PC-9 (cell line): Measurements from ENCODE around the gene UGT1A10.

Experiments used
- EZH2 ChIP-seq: fragments of 200-600 bp; sonication (generic); IDR thresholded peaks from 2 replicates; pipeline ENCODE4 v1.8.0; 2017; ENCODE audit warnings: antibody characterized with exemption, low read depth
- TF ChIP-seq, protein P1 (sequence below): fragments of 200-600 bp; sonication (generic); conservative IDR thresholded peaks from 2 replicates; pipeline ENCODE4 v1.6.1; 2017; ENCODE audit warnings: mixed run types, antibody characterized with exemption, mild to moderate bottlenecking, moderate library complexity

DNA sequence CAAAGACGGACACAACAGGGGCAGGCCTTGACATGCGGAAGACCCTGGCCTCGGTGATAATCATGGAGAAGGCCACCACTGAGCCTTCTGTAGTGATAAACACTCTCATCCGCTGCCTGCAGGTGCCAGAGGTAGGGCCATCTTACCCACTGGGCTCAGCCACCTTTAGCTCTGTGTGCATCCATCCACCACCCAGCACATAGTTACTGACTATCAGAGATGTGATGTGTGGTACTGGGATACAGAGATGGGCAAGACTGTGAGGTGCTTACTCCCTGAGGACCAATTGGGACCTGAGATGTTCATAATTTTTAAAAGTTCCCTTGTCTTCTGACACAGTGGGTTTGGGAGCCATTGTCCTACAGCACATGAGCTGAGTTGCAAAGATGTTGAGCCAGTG is 143.5 kb downstream of the UGT1A10 start:
- TF ChIP-seq, protein P1, sequence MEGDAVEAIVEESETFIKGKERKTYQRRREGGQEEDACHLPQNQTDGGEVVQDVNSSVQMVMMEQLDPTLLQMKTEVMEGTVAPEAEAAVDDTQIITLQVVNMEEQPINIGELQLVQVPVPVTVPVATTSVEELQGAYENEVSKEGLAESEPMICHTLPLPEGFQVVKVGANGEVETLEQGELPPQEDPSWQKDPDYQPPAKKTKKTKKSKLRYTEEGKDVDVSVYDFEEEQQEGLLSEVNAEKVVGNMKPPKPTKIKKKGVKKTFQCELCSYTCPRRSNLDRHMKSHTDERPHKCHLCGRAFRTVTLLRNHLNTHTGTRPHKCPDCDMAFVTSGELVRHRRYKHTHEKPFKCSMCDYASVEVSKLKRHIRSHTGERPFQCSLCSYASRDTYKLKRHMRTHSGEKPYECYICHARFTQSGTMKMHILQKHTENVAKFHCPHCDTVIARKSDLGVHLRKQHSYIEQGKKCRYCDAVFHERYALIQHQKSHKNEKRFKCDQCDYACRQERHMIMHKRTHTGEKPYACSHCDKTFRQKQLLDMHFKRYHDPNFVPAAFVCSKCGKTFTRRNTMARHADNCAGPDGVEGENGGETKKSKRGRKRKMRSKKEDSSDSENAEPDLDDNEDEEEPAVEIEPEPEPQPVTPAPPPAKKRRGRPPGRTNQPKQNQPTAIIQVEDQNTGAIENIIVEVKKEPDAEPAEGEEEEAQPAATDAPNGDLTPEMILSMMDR: no peak
- TF ChIP-seq EZH2: no peak
